Measurements from ENCODE around the gene SYCP2.

SYCP2 gene

GRCh38 chr20:59820204-59821041 is 113.0 kb downstream of the SYCP2 start:
- no peak for DNase-seq

- DNase-seq, result no peak
Observed at GRCh38 chr20:59819496-59820203, 113.8 kb downstream of the SYCP2 start.

- DNase-seq, result no peak
Observed at GRCh38 chr20:59818911-59819310, 114.5 kb downstream of the SYCP2 start.

- DNase-seq, result no peak
Observed at GRCh38 chr20:59817846-59818615, 115.4 kb downstream of the SYCP2 start.

GRCh38 chr20:59817406-59817805 is 116.0 kb downstream of the SYCP2 start:
- no peak for DNase-seq

GRCh38 chr20:59816146-59816738 is 117.2 kb downstream of the SYCP2 start:
- no peak for DNase-seq

GRCh38 chr20:59814840-59815340 is 118.5 kb downstream of the SYCP2 start:
- DNase-seq, result no peak

GRCh38 chr20:59813948-59814839 is 119.2 kb downstream of the SYCP2 start:
- no peak for DNase-seq
